HG02763 (cell line): ENCODE results near the gene TIMM13.
"Not testable (repeated sequence)": the region's sequence is repeated elsewhere in the genome, so short reads cannot be mapped to it uniquely, and the experiment has no call there.

Source experiments
- ATAC-seq: cut with Tn5 transposase; IDR thresholded peaks from one replicate; pipeline ENCODE4 v1.9.1; 2021; ENCODE audit warnings: mild to moderate bottlenecking, moderate library complexity; ENCODE audit not compliant: unreplicated experiment

Gene TIMM13

DNA sequence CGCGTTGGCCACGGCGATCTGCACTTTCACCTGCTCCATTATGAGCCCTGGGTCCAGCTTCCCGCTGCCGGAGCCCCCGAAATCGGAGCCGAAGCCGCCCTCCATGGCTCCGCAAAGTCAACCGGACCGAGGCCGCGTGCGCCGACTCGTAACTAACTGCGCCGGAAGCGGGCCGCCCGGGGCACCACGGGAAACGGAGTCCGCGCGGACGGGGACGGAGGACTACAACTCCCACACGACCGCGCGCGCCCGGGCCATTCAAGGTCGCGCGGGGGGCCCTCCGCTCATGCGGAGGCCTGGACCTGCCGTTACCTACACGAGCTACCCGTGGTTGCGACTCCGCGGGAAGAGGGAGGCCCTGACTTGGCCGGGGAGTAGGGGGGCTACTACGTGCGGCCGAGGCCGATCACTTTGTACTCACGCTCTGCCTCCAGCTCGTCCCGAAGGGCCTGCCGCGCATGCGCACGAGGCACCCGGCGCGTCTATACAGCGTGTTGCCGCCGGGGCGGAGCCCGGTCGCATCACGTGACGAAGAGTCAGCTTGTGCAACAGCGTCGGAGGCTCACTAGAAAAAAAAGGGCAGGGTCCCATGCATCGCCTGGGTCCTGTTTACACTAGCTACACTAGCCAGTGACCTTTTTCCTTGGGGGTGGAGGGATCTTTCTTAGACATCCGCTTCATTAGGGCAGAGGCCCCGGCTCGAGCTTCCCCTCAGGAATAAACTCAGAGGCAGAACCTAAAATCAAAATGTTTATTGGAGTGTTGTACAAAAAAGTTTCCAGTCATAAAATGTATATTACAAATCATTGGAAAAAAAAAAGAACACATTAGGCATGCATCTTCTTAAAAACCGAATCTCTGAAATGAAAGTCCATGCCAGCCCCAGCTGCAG lies at the start of gene TIMM13:
Gene TIMM13 (minus strand): TSS at position 158 of the 892 bp plus-strand sequence. CDS start 53 bp downstream, at position 105.
- peak; percentile 80 for ATAC-seq

- peak; percentile 6 for ATAC-seq
Measured at GRCh38 chr19:2476451-2477140, 49.2 kb upstream of the TIMM13 start.

DNA sequence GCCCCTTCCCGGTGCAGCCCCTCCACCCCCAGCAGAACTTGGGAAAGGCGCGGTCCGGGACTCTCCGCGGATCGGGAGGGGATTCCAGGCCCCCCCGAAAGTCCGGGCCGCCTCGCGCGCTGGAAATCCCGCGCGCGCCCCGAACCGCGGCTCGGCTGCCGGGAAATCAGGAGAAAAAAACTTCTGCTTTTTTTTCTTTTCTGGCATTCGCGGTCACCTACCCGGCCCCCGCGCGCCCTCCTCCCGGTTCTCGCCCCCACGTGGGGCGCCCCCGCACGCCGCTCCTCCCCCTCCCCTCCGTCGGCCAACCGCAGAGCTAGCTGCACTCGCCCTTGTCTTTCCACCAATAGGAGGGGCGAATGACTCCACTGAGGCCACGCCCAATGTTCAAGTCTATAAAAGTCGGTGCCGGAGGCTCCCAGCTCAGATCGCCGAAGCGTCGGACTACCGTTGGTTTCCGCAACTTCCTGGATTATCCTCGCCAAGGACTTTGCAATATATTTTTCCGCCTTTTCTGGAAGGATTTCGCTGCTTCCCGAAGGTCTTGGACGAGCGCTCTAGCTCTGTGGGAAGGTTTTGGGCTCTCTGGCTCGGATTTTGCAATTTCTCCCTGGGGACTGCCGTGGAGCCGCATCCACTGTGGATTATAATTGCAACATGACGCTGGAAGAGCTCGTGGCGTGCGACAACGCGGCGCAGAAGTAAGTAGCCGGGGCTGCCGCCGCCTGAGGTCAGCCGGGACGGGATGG lies 48.5 kb upstream of the TIMM13 start, which contains the start of gene GADD45B:
Gene GADD45B (plus strand): TSS at position 426 of the 749 bp plus-strand sequence. CDS start 232 bp downstream, at position 658.
- ATAC-seq: peak; percentile 52

DNA sequence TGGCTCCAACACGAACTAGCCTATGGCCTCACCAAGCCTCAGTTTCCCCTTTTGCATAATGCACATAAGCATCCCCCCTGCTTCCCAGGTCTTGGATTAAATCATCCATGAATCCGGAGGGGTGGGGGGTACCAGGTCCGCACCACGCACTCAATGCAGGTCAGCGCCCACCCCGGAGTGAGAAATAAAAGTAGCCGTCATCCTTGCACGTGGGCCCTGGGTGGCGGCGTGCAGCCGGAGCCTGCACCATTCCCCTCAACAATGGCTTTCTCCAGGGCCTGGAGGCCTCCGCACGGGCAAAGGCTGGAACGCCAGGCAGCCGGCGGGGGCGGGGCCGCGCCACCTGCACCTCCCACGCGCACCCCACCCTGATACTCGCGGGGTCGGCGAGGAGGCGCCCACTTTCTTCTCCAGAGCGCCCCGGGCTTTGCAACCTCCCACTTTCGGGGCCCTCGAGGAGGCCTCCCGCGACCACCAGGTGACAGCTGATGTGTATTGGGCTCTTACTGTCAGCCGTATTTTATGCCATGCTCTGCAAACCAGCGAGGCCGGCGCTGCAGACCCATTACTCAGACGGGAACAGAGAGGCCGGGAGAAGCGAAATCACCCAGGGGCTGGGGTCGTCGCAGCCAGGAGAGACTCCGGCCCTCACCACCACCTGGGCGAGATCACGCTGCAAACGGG lies 47.8 kb upstream of the TIMM13 start:
- peak; percentile 4 for ATAC-seq

DNA sequence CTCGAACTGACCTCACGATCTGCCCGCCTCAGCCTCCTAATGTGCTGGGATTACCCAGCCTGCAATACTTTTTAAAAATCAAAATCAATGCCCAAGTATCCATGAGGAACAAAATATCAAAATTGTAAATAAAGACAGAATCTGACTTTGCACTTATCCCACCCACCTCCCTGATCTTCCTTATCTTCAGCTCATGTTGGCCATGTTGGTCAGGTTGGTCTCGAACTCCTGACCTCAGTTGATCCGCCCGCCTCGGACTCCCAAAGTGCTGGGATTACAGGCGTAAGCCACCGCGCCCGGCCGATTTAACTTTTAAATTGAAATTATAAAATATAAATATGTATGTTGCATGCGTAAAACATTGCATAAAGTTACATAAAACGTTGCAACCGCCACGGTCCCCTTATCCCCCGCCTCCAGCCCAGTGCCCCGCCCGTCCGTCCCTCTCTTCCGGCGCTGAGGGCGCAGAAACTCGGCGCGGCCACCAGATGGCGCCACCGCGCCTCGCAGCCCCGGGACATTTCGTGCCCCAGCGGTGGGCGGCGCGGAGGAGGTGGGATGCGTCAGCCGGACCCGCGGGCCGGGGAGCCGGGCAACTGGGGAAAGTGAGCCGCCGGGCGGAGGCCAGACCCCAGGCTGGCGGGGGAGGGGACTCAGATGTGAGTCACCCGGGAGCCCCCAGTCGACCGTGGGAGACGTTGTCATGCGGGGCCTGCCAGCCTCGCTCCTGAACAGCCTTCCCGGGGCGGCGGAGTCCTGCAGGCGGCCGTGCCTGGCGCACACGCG lies 47.0 kb upstream of the TIMM13 start:
- peak; percentile 30 for ATAC-seq

DNA sequence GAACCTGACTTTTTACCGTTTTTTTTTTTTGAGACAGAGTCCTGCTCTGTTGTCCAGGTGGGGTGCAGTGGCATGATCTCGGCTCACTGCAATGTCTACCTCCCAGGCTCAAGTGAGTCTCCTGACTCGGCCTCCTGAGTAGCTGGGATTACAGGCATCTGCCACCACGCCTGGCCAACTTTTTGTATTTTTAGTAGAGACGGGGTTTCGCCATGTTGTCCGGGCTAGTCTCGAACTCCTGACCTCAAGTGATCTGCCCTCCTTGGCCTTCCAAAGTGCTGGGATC lies 42.5 kb upstream of the TIMM13 start:
- not testable (repeated sequence) for ATAC-seq

- no peak for ATAC-seq
Measured at GRCh38 chr19:2469102-2469914, 41.9 kb upstream of the TIMM13 start.

DNA sequence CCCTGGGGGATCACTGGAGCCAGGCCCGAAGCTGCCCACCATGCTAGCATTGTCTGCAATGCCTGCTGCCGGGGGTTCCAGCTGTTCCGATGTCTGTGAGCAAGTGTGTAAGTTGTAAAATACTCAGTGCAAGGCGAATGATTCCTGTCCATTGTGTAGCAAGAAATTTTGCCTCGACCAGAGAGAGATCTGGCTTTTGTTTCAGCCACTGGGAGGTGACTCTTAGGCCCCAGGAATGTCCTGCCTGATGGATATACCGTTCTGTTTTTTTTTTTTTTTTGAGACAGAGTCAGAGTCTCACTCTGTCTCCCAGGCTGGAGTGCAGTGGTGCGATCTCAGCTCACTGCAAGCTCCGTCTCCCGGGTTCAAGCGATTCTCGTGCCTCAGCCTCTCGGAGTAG lies 41.2 kb upstream of the TIMM13 start:
- ATAC-seq: no peak

GRCh38 chr19:2464389-2464788 lies 37.0 kb upstream of the TIMM13 start:
- ATAC-seq: no peak

DNA sequence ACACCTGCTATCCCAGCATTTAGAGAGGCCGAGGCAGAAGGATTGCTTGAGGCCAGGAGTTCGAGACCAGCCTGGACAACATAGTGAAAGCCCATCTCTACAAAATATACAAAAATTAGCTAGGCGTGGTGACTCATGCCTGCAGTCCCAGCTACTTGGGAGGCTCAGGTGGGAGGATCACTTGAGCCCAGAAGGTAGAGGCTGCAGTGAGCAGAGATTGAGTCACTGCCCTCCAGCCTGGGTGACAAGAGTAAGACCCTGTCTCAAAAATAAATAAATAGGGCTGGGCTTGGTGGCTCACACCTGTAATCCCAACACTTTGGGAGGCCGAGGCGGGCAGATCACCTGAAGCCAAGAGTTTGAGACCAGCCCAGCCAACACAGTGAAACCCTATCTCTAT lies 36.3 kb upstream of the TIMM13 start:
- ATAC-seq: not testable (repeated sequence)

- no peak for ATAC-seq
Measured at GRCh38 chr19:2462635-2463421, 35.4 kb upstream of the TIMM13 start.

DNA sequence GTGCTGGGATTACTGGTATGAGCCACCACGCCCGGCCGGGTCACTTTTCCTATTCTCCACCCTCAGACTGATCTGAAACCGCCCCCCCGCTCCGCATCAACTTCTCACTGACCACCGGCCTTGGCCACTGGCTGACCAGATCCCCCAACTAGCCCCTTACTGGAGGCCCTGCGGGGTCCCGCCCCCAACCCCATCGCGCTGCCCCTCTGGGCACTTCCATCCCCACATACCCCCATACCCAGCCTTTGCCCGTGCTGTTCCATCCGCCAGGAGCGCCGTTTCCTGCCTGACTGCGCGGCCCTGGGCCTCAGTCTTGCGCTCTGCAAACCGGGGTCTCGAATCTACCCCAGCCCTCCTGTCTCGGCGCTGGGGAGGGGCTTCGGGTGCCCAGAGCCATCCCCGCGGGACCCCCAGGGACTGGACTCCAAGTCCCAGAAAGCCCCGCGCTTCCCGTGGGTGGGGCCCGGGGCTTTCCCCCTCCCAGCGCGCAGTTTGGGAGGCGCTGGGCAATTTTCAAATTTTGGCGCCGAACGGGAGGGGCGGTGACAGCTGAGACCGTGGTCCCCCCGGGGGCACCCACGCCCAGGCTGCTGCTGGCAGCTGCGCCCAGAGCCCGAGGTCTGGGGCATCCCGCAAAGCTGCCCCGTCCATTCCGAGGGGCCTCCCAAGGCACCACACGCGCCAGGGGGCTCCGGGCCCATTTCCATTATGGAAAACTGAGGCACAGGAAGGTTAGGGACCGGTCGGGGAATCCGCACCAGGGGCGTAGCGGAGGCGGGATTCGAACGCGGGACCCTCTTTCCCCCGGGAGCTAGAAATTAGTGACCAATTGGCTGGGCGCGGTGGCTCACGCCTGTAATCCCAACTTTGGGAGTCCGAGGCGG lies 34.6 kb upstream of the TIMM13 start:
- ATAC-seq: no peak

- no peak for ATAC-seq
Measured at GRCh38 chr19:2460245-2460644, 32.9 kb upstream of the TIMM13 start.

DNA sequence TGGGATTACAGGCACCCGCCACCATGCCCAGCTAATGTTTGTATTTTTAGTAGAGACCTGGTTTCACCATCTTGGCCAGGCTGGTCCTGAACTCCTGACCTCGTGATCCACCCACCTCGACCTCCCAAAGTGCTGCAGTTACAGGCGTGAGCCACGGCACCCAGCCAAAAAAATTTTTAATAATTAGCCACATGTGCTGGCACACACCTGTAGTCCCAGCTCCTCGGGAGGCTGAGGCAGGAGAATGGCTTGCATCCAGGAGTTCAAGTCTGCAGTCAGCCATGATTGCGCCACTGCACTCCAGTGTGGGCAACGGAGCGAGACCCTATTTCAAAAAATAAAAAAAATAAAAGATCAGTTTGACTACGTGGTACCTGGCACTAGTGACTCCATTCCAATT lies 31.4 kb upstream of the TIMM13 start:
- ATAC-seq: not testable (repeated sequence)

GRCh38 chr19:2458054-2458453 lies 30.7 kb upstream of the TIMM13 start:
- no peak for ATAC-seq

DNA sequence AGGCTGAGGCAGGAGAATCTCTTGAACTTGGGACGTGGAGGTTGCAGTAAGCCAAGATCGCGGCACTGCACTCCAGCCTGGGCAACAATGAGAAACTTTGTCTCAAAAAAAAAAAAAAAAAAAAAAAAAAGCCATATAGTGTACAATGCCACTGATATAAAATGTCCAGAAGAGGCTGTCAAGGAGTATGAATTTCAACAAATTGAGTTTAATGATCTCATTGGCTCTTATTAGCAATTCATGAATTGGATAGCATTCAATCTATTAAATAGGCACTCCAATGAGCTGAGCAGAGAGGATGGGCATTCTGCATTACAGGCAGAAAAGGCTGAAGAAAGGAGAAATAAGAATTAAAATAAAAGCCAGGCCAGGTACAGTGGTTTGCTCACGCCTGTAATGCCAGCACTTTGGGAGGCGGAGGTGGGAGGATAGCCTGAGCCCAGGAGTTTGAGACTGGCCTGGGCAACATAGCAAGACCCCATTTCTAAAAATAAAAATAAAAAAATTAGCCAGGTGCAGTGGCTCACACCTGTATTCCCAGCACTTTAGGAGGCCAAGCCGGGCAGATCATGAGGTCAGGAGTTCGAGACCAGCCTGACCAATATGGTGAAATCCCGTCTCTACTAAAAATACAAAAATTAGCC lies 30.1 kb upstream of the TIMM13 start:
- no peak for ATAC-seq
